Panc1 (cell line): ENCODE measurements around the gene CAMTA2.

Experiments used
- POLR2AphosphoS5 ChIP-seq: IDR thresholded peaks from 2 replicates; pipeline ENCODE4 v1.6.1; 2012; ENCODE audit warnings: mild to moderate bottlenecking, low read depth, low read length, moderate library complexity
- SIN3A ChIP-seq: IDR thresholded peaks from 2 replicates; pipeline ENCODE4 v1.6.1; 2012; ENCODE audit warnings: low read depth, mild to moderate bottlenecking, low read length, moderate library complexity, borderline replicate concordance; ENCODE audit not compliant: insufficient read depth
- TCF7L2 ChIP-seq: IDR thresholded peaks from 2 replicates; pipeline ENCODE4 v1.6.1; 2011; ENCODE audit warnings: mild to moderate bottlenecking, low read depth, low read length, inconsistent platforms
- TF ChIP-seq, protein P1 (sequence below): fragments of 450-650 bp; IDR thresholded peaks from 2 replicates; pipeline ENCODE4 v1.5.1; 2017; ENCODE audit warnings: mild to moderate bottlenecking
- TF ChIP-seq, protein P2 (sequence below), 2 experiments: IDR thresholded peaks; 2 replicates each; pipeline ENCODE4 v1.6.1; 2011 to 2012; ENCODE audit warnings: low read depth in 2 of 2, control low read depth in 1 of 2, low read length in 1 of 2, mild to moderate bottlenecking in 1 of 2, moderate library complexity in 1 of 2; ENCODE audit not compliant: insufficient read depth in 1 of 2

DNA sequence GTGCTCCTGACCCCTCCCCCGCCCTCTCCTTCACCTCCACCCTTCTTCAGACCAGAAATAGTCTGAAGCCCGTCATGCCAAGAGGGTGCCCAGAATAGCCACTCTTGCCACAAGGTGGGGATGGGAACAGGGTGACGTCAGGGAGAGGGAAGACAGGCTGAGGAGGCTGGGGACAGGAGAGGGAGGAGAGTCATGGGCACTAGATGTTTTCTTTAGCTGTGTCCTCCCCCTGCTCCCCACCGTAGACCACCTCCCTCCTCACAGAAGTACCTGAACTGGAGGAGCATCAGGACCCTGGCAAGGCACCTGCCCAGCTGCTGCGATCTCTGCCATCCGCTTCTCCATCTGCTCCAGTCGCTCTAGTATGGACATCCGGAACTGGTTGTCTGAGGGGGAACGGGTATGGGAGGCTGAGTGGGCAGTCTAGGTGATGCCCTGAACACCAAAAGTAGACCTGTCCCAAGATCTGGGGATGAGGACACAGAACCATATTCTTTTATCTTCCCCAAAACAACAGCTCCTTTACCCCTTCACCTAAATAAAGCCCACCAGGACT is 13.3 kb downstream of the CAMTA2 start:
- TF ChIP-seq, protein P1, sequence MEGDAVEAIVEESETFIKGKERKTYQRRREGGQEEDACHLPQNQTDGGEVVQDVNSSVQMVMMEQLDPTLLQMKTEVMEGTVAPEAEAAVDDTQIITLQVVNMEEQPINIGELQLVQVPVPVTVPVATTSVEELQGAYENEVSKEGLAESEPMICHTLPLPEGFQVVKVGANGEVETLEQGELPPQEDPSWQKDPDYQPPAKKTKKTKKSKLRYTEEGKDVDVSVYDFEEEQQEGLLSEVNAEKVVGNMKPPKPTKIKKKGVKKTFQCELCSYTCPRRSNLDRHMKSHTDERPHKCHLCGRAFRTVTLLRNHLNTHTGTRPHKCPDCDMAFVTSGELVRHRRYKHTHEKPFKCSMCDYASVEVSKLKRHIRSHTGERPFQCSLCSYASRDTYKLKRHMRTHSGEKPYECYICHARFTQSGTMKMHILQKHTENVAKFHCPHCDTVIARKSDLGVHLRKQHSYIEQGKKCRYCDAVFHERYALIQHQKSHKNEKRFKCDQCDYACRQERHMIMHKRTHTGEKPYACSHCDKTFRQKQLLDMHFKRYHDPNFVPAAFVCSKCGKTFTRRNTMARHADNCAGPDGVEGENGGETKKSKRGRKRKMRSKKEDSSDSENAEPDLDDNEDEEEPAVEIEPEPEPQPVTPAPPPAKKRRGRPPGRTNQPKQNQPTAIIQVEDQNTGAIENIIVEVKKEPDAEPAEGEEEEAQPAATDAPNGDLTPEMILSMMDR: no peak
- TF ChIP-seq, protein P2, sequence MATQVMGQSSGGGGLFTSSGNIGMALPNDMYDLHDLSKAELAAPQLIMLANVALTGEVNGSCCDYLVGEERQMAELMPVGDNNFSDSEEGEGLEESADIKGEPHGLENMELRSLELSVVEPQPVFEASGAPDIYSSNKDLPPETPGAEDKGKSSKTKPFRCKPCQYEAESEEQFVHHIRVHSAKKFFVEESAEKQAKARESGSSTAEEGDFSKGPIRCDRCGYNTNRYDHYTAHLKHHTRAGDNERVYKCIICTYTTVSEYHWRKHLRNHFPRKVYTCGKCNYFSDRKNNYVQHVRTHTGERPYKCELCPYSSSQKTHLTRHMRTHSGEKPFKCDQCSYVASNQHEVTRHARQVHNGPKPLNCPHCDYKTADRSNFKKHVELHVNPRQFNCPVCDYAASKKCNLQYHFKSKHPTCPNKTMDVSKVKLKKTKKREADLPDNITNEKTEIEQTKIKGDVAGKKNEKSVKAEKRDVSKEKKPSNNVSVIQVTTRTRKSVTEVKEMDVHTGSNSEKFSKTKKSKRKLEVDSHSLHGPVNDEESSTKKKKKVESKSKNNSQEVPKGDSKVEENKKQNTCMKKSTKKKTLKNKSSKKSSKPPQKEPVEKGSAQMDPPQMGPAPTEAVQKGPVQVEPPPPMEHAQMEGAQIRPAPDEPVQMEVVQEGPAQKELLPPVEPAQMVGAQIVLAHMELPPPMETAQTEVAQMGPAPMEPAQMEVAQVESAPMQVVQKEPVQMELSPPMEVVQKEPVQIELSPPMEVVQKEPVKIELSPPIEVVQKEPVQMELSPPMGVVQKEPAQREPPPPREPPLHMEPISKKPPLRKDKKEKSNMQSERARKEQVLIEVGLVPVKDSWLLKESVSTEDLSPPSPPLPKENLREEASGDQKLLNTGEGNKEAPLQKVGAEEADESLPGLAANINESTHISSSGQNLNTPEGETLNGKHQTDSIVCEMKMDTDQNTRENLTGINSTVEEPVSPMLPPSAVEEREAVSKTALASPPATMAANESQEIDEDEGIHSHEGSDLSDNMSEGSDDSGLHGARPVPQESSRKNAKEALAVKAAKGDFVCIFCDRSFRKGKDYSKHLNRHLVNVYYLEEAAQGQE (IDR thresholded peaks at IDR 0.05; ENCODE audit: insufficient read depth in 1 of 2, low read depth in 2 of 2, low read length in 1 of 2): no peak
- no peak for TF ChIP-seq SIN3A
- TF ChIP-seq POLR2AphosphoS5: no peak
- no peak for TF ChIP-seq TCF7L2
